Non-pigmented ciliary epithelial cell (primary cell): ENCODE data around the gene UBA1.
A peak's percentile ranks its signal among the peaks of the same experiment; 100 is the strongest.

Experiments
- DNase-seq: peaks from one replicate; pipeline ENCODE4 v3.0.0-alpha.2; 2010; ENCODE audit warnings: low read depth

Gene UBA1

GRCh38 chrX:47193475-47194193 is at the start of gene UBA1:
Gene UBA1 (plus strand): TSS chrX:47193829. CDS start chrX:47198803, 4,974 bp downstream.
- peak; percentile 68 for DNase-seq

- no peak for DNase-seq
These were observed 49.6 kb upstream of the UBA1 start for GRCh38 chrX:47143894-47144625.

GRCh38 chrX:47144626-47145394 is 48.8 kb upstream of the UBA1 start, which contains the start of the genes NDUFB11 and RBM10:
Gene NDUFB11 (minus strand): TSS chrX:47144702. CDS start chrX:47144679, 23 bp downstream.
Gene RBM10 (plus strand): TSS chrX:47145221. CDS start chrX:47147482, 2,261 bp downstream.
- DNase-seq = peak; percentile 73

- no peak for DNase-seq
These were observed 48.1 kb upstream of the UBA1 start for GRCh38 chrX:47145395-47146120.

GRCh38 chrX:47146121-47146935 is 47.3 kb upstream of the UBA1 start:
- no peak for DNase-seq

- no peak for DNase-seq
These were observed 46.4 kb upstream of the UBA1 start for GRCh38 chrX:47146936-47147859.

GRCh38 chrX:47148946-47149345 is 44.7 kb upstream of the UBA1 start:
- DNase-seq = no peak

- DNase-seq = no peak
These were observed 42.2 kb upstream of the UBA1 start for GRCh38 chrX:47151435-47151834.

GRCh38 chrX:47156611-47157520 is 36.8 kb upstream of the UBA1 start:
- DNase-seq = no peak

GRCh38 chrX:47158131-47158530 is 35.5 kb upstream of the UBA1 start:
- no peak for DNase-seq

GRCh38 chrX:47158781-47159180 is 34.8 kb upstream of the UBA1 start:
- no peak for DNase-seq

- no peak for DNase-seq
These were observed 32.8 kb upstream of the UBA1 start for GRCh38 chrX:47160781-47161180.

GRCh38 chrX:47162927-47163583 is 30.6 kb upstream of the UBA1 start:
- DNase-seq = no peak

- no peak for DNase-seq
These were observed 29.2 kb upstream of the UBA1 start for GRCh38 chrX:47164420-47164819.

- DNase-seq = no peak
These were observed 27.5 kb upstream of the UBA1 start for GRCh38 chrX:47166126-47166525.

- DNase-seq = no peak
These were observed 25.0 kb upstream of the UBA1 start for GRCh38 chrX:47168495-47169073.

GRCh38 chrX:47169273-47169672 is 24.4 kb upstream of the UBA1 start:
- DNase-seq = no peak
